Keratinocyte (primary cell): ENCODE results near the gene ZNF576. TPM values are rescaled to one million over a fixed set of nuclear protein-coding genes. Genes with fewer than 3 reads are reported as not detected.

Experiments
- DNase-seq: peaks from one replicate; pipeline ENCODE4 v3.0.0-alpha.2; 2011; ENCODE audit warnings: low read depth, missing footprints, low spot score
- FAIRE-seq: peaks from 2 replicates; lab custom pipeline; 2011; peaks lifted over from hg19 to GRCh38; lab: Jason Lieb, UNC
- H2AFZ ChIP-seq: 2 replicates; pipeline ENCODE4 v1.6.0; 2012; ENCODE audit warnings: low read length, control low read depth, inconsistent platforms; ENCODE audit not compliant: control insufficient read depth
- H3K27ac ChIP-seq: 2 replicates; pipeline ENCODE4 v1.5.1; 2011; ENCODE audit warnings: low read length; ENCODE audit not compliant: control insufficient read depth, insufficient read depth
- H3K27me3 ChIP-seq: 3 replicates; pipeline ENCODE4 v1.6.0; 2011; ENCODE audit warnings: low read length; ENCODE audit not compliant: control insufficient read depth, insufficient read depth; ENCODE audit errors: extremely low read depth
- H3K36me3 ChIP-seq, 2 experiments: 2 replicates in 1 of 2; 3 replicates in 1 of 2; pipeline ENCODE4 v1.5.1; 2011; ENCODE audit warnings: low read length in 2 of 2, mild to moderate bottlenecking in 1 of 2; ENCODE audit not compliant: control insufficient read depth in 2 of 2, insufficient read depth in 2 of 2; ENCODE audit errors: extremely low read depth in 1 of 2
- H3K4me1 ChIP-seq: 3 replicates; pipeline ENCODE4 v1.5.1; 2011; ENCODE audit warnings: low read length; ENCODE audit not compliant: control insufficient read depth, insufficient read depth; ENCODE audit errors: extremely low read depth
- H3K4me2 ChIP-seq: 3 replicates; pipeline ENCODE4 v1.6.0; 2011; ENCODE audit warnings: low read depth, low read length; ENCODE audit not compliant: control insufficient read depth, insufficient read depth; ENCODE audit errors: extremely low read depth
- H3K4me3 ChIP-seq, 3 experiments: fragments of 200-600 bp in 1 of 3; sonication (generic) in 1 of 3; 2 replicates in 2 of 3; 3 replicates in 1 of 3; pipeline ENCODE4 v1.5.1; 2011 to 2016; ENCODE audit warnings: low read length in 3 of 3, mild to moderate bottlenecking in 3 of 3, control low read depth in 2 of 3, inconsistent platforms in 1 of 3, low read depth in 1 of 3, mixed read lengths in 1 of 3, mixed run types in 1 of 3, moderate library complexity in 1 of 3; ENCODE audit not compliant: control insufficient read depth in 2 of 3, insufficient read depth in 2 of 3; ENCODE audit errors: extremely low read depth in 1 of 3
- H3K79me2 ChIP-seq: 2 replicates; pipeline ENCODE4 v1.6.0; 2012; ENCODE audit warnings: low read length; ENCODE audit not compliant: control insufficient read depth, insufficient read depth
- H3K9ac ChIP-seq: 3 replicates; pipeline ENCODE4 v1.6.0; 2011; ENCODE audit warnings: low read length; ENCODE audit not compliant: control insufficient read depth, insufficient read depth; ENCODE audit errors: extremely low read depth
- H3K9me1 ChIP-seq: 3 replicates; pipeline ENCODE4 v1.6.0; 2011; ENCODE audit warnings: low read length; ENCODE audit not compliant: control insufficient read depth, insufficient read depth; ENCODE audit errors: extremely low read depth
- H3K9me3 ChIP-seq: 2 replicates; pipeline ENCODE4 v1.5.1; 2012; ENCODE audit warnings: low read depth, low read length; ENCODE audit not compliant: control insufficient read depth
- H4K20me1 ChIP-seq: 3 replicates; pipeline ENCODE4 v1.6.0; 2011; ENCODE audit warnings: low read length; ENCODE audit not compliant: control insufficient read depth, insufficient read depth; ENCODE audit errors: extremely low read depth
- CTCF ChIP-seq, 3 experiments: IDR thresholded peaks in 1 of 3; conservative IDR thresholded peaks in 1 of 3; optimal IDR thresholded peaks in 1 of 3; 2 replicates in 2 of 3; 3 replicates in 1 of 3; pipeline versions ENCODE3 to v1.5.1; 2011; ENCODE audit warnings: low read length in 3 of 3, mild to moderate bottlenecking in 3 of 3, moderate library complexity in 2 of 3, control low read depth in 1 of 3, inconsistent platforms in 1 of 3; ENCODE audit not compliant: insufficient read depth in 2 of 3; ENCODE audit errors: extremely low read depth in 1 of 3
- EZH2 ChIP-seq: IDR thresholded peaks from one replicate; pipeline ENCODE4 v1.6.1; 2012; ENCODE audit warnings: inconsistent platforms, mild to moderate bottlenecking, low read length, moderate library complexity
- dilution Hi-C: fragments of 300-500 bp; cut with MboI; formaldehyde crosslinking; loops from one replicate; pipeline ENCODE4 v1.7.0; 2020; ENCODE audit warnings: low sequenced_read_pairs; ENCODE audit not compliant: extremely low pct_ligation_motif_present
- polyA plus RNA-seq, 5 experiments: library from polyadenylated mRNA; depleted of rRNA in 3 of 5; stranded (reverse) in 3 of 5; stranded (forward) in 1 of 5; unstranded in 1 of 5; fragments of >200 nt; gene quantifications; 1 replicate in 1 of 5; 2 replicates in 3 of 5; 3 replicates in 1 of 5; pipeline versions ENCODE4 v1.2.1 to v1.2.3, GENCODE V29; 2011 to 2012; ENCODE audit warnings: missing spikeins in 2 of 5, low read depth in 1 of 5, low replicate concordance in 1 of 5

The ZNF576 gene
- polyA plus RNA-seq, 1 donor (not counting 4 experiments of a cell fraction or from before 2014, with no cell fraction given), result 6.4 TPM

- peaks cover 21% of the 10 kb centered on the region for H3K4me1 ChIP-seq
- H2AFZ ChIP-seq, result peak overlapping the region; percentile 92
- peak overlapping the region; percentile 90 for H3K9ac ChIP-seq
- TF ChIP-seq CTCF (optimal IDR thresholded peaks at IDR 0.05 in 1 of 3, IDR thresholded peaks at IDR 0.05 in 1 of 3, conservative IDR thresholded peaks at IDR 0.05 in 1 of 3; ENCODE audit: extremely low read depth in 1 of 3, insufficient read depth in 2 of 3, low read length in 3 of 3), result no peak
- TF ChIP-seq EZH2, result no peak
- H4K20me1 ChIP-seq, result no peaks in the 10 kb centered on the region
- peaks cover 16% of the 10 kb centered on the region for H3K79me2 ChIP-seq
- H3K9me3 ChIP-seq, result no peaks in the 10 kb centered on the region
- H3K9me1 ChIP-seq, result no peaks in the 10 kb centered on the region
- FAIRE-seq, result no peak
- peaks cover 0 to 4% of the 10 kb centered on the region in 2 experiments for H3K36me3 ChIP-seq
- DNase-seq, result no peak
- peak overlapping the region; percentile 84 for H3K27ac ChIP-seq
- peak overlapping the region; percentile 98 for H3K4me2 ChIP-seq
- H3K27me3 ChIP-seq, result no peaks in the 10 kb centered on the region
- peak overlapping the region; percentile 45 to 80 (median 65) for H3K4me3 ChIP-seq
- dilution Hi-C loops, result no loop called here
These were observed 20.2 kb upstream of the ZNF576 start for GRCh38 chr19:43575955-43576878.

DNA sequence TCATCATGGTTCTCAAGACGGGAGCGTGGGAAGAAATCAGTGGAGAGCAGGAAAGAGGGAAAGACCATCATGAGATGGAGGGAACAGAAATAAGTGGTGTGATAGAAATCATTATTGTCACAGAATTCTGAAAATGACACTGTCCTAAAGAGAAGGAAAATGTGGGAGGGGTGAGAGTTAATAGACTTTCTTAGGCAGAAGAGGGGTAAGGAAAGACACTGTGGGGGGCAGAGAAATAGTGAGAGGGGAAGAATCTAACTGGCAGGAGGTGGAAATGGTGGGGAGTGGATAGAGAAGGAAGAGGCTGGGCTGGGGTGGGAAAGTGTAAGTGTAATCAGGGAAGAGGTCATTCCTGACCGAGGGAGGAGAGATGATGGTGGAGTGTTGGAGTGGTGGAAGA, 17.6 kb upstream of the ZNF576 start:
- no peak overlapping the region for H3K9ac ChIP-seq
- dilution Hi-C loops, result no loop called here
- H3K27me3 ChIP-seq, result no peaks in the 10 kb centered on the region
- H3K9me3 ChIP-seq, result no peaks in the 10 kb centered on the region
- DNase-seq (no peak), FAIRE-seq (no peak)
- H3K4me1 ChIP-seq, result peaks cover 21% of the 10 kb centered on the region
- no peak overlapping the region for H3K4me3 ChIP-seq
- TF ChIP-seq CTCF (optimal IDR thresholded peaks at IDR 0.05 in 1 of 3, IDR thresholded peaks at IDR 0.05 in 1 of 3, conservative IDR thresholded peaks at IDR 0.05 in 1 of 3; ENCODE audit: extremely low read depth in 1 of 3, insufficient read depth in 2 of 3, low read length in 3 of 3), result no peak
- no peak for TF ChIP-seq EZH2
- no peak overlapping the region for H2AFZ ChIP-seq
- H3K9me1 ChIP-seq, result no peaks in the 10 kb centered on the region
- no peaks in the 10 kb centered on the region for H4K20me1 ChIP-seq
- no peak overlapping the region for H3K4me2 ChIP-seq
- peaks cover 10% of the 10 kb centered on the region for H3K79me2 ChIP-seq
- H3K36me3 ChIP-seq, result no peaks in the 10 kb centered on the region
- H3K27ac ChIP-seq, result no peak overlapping the region
